ENCODE data around the gene RNF141.

Gene RNF141

DNA sequence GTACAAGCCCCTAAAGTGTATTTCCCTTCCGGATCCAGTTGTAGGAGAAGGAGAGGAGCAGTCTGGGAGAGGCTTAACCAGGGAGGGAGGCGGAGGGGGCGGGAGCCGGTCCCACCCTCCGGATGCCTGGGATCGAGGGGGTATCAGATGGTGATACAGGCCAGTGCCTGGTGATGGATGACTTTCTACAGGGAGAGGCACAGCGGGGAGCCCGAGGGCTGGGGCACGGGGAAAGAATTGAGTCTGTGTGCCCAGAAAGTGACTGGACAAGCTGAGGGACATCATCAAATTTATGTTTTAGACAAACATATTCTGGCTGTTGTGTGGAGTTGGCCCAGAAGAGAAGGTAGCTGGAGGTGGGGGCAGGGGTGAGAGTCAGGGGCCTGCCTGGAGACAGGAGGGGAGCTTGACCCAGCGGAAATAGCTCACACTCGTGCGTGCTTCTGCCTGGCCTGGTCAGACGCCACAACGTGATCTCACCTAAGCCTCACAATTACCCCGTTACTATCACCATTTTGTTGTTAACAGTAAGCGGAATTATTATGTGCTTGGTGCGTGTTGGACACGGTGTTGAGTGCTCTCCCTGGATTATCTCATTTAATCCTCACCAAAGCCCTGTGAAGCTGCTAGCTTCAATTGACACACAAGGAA is 43.5 kb downstream of the RNF141 start:
- DNase-seq: no peak

DNA sequence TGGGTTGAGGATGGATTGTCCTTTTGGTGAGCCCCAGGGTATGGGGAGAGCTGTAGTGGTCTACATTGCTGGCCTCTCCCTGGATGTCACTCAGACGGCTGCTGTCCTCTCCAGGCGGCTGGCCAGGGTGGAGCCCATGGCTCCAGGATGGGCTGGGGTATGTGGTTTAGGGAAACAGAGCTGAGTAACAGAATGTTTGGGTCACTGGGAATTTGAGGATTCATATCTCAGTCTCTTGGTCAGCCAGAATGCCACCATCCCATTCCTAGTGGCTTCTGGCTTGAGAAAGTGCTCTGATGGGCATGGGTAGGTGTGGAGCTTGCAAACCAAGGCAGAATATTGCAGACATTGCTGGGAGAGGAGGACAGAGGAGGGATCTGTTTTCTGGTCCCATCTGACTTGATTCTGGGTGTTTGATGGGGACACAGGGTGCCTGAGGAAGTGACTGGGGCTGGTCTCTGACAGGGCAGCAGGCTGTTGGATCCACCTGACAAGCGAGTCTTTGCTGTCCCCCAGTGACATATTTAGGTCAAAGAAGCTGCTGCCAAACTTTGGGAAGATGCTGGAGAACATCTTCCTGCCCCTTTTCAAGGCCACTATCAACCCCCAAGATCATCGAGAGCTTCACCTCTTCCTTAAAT is 44.6 kb downstream of the RNF141 start:
- DNase-seq: no peak

DNA sequence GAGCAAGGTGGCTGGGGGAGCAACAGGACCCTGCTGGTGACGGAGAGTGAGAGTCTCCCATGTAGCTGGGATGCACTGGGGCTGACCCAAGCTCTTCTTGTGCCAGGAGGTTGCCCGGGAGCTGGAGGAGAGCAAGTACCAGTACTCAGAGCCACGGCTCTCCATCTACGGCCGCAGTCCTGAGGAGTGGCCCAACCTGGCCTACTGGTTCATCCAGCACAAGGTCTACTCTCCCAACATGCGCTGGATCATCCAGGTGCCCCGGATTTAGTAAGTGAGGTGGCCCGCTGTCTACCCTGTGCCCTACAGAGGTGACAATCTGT is 45.6 kb downstream of the RNF141 start:
- DNase-seq: no peak

DNA sequence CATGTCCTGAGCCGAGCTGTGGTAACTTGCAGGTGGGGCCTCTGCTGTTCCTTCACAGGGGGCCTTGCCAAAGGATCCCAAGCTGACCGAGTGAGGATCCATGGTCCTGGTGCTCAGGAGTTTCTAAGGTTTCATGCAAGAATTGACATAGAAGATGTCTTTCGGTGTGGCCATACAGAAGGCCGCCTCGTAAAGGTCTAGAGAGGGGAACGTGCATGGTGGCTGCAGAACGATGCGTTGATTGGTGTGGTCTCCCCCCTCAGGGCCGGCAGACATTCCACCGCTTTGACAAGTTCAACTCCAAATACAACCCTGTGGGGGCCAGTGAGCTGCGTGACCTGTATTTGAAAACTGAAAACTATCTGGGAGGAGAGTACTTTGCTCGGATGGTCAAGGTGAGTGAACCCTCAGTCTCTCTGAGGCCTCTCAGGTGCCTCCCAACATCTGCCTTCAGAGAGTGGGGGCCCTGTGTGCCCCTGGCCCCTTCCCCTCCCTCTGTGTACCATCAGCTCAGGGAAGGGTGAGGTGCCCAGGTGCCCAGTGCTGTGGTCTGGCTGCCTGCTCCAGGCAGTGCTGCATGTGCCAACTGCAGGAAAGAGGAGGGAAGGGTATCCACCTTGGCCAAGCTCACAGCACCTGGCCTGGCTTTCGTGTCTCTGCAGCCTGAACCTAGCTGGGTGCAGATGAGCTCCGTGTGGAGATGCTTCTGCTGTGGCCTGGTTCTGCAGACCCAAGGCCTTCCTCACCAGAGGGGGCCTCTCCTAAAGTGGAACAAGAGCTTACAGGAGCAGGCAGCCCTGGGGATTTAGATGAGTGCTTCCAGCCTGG is 46.1 kb downstream of the RNF141 start:
- no peak for DNase-seq

DNA sequence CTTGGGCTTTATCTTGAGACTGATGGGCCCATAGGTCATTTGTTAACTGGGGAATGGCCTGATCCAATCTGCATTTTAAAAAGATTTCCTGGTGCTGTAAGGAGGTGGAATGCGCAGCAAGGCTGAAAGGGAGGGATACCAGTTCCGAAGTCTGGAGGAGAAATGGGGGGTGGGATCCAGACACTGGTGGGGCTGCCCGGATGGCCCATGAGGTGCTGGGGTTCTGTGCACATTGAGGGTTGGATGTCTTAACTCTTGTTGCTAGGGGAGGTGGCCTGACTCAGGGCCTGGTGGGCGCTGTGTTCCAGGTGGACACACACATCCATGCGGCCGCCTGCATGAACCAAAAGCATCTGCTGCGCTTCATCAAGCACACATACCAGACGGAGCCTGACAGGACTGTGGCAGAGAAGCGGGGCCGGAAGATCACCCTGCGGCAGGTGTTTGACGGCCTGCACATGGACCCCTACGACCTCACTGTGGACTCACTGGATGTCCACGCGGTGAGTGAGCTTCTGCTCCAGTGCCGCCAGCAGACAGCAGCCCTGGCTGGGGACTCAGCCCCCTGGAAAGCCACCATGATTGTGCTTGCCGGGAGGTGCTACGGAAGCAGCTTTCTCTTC is 47.8 kb downstream of the RNF141 start:
- no peak for DNase-seq

DNA sequence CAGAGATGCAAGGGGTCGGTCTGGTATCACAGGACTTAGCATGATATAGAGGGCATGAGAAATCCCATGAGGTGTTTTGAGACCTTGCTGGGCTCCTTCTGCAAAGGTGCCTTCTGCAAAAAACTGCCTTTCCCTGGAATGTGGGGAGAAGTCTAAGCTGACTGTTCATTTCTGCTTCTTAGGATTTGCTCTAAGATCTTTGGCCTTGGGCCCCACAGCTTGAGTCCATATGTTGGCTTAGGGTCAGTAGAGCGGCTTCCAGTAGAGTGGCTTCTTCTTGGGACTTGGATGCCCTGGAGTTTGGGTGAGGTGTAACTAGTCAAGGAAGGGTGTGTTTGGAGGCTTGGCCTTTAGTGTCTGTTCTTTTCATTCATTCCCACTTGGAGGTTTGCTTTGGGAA is 48.9 kb downstream of the RNF141 start:
- DNase-seq: no peak

DNA sequence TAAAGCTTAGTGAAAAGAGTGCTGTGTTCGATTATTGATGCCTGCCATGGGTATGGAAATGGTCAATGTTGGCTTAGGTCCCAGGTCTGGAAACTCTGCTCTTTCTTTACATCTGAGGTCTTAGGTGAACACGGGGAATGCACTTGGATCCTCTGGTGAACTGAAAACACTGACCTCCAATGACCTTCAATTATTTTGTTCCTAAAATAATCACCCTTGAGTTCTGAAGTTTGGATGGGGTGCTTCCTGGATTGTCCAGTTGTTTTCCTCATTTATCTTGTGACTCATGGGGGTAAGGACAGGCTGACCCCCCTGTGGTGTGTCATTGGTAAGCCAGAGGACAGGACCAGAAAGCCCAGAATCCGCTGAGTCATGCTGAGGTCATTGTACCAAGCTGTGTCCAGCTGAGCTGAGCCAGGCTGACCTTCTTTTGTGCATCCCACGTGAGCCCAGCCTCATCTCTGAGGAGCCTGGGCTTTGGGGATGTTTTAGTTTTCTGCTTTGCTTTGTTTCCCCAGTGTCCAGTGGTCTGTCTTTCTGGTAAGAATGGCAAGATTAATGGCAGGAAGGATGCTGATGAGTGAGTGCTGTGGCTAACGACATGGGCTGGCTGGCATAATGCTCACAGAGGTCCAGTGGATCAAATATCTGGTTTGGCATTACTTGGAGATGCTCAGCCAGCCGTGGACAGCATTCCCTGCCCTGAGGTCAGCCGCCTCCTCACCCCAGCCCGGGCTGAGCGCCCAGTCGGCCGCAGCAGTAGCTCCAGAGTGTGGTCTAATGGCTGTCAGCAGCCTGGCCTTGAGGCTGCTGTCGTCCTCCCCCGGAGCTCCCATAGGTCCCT is 50.4 kb downstream of the RNF141 start:
- peak; percentile 46 to 62 for DNase-seq

DNA sequence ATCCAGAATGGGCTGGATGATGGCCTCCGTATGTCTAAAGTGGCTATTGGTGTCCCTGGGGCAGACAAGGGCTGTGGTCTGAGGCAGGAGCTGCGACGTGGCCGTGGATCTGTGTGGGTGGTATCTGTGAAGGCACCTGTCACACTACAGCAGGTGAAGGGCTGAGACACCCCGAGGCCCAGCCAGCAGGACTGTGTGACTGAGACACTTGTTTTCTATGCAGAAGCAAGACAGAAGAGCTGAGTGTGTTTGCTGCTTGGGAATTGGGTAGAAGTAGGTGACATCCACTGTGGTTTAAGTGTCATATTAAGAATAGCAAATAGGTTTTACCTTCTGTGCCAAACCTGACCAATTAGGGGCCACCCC is 51.0 kb downstream of the RNF141 start:
- DNase-seq: no peak

DNA sequence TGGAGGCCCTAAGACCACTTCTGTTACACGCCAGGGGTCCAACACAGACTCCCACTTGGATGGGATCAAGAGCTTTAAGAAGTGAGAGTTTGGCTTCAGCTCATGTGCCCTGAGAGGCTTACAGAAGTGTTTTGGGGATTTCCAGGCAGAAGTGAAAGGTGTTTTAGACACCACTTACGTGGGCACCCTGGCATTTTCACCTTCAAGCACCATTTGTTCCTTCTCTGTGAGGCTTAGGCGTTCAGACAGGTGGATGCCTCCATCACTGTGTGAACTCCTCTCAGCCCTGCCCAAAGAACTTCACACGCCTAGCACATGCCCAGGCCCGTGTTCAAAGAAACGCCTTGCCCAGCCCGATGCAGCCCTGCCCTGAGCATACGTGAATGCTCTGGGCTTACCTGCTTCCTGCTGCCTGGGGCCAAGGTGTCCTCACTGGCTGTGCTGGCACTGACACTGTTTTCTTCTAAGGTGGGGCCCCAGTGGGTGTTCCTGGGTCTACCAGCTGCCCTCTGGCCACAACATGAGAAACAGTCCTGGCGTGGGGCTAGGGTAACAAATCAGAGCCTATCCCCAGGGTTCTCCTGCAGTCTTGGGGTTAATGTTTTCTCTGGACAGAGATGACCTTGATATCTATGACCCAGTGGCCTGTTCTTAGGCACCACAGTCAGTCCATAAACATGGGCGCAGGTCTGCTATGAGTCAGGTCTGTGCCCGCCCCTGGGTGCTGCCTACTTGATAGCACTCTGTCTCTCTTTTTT is 51.9 kb downstream of the RNF141 start:
- no peak for DNase-seq

DNA sequence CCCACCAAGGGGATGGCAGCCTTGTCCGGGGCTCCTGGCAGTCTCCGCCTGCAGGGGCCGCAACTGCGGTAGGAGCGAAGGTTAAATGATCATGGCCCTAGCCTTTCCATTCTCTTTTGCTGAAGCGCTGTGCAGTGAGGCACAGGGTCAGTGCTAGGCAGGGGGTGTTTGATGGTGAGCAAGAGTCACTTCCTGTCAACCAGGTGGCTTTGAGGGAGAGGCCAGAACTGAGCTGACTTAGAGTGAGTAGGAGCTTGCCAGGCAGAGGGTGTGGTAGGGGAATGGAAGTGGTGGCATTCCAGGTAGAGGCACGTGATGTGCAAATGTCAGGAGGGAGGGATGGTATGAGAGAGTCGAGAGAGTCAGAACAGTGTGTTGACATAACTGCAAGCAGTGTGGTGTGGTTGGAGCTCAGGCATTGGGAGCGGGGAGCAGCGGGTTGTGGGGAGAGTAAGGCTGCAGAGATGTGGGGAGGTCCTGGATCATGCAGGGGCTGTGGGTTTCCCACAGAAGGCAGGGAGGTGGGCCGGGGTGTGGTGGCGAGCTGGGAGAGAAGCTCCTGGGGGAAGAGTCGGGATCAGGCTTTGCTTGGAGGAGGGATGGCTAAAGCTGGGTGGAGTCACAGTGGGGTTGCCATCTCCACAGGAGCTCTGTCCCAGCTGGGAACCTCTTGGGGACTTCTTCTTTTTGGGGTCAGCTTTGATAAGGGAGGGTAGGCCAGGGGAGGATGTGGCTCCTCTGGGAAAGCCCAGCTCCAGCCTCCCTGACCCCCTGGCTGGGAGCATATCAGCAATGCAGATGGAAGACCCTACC is 52.7 kb downstream of the RNF141 start:
- no peak for DNase-seq

DNA sequence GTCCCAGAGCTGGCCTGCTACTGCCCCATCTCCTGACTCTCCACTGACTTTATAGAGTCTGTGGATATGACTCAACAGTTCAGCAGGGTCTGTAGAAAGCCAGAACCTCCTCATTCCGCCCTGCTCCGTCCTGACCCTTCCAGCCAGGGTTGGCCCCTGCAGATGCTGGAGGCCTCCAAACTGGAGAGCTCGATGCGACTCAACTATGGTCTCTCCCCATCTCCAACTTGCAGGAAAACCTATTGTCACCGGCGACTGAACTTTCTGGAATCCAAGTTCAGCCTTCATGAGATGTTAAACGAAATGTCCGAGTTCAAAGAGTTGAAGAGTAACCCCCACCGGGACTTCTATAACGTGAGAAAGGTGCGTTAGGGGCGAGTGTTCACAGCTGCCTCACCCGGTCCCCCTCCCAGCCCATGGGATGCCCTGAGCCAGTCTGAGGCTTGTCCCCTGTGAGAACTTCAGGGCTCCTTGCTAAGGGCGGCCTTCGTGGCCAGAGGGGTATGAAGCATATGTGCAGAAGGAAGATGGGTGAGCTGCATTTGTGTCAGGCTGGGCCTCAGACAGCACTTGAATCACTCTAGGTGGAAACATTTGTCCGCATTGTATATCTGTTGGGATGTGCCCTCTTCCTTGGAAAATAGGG is 53.9 kb downstream of the RNF141 start:
- DNase-seq: no peak

DNA sequence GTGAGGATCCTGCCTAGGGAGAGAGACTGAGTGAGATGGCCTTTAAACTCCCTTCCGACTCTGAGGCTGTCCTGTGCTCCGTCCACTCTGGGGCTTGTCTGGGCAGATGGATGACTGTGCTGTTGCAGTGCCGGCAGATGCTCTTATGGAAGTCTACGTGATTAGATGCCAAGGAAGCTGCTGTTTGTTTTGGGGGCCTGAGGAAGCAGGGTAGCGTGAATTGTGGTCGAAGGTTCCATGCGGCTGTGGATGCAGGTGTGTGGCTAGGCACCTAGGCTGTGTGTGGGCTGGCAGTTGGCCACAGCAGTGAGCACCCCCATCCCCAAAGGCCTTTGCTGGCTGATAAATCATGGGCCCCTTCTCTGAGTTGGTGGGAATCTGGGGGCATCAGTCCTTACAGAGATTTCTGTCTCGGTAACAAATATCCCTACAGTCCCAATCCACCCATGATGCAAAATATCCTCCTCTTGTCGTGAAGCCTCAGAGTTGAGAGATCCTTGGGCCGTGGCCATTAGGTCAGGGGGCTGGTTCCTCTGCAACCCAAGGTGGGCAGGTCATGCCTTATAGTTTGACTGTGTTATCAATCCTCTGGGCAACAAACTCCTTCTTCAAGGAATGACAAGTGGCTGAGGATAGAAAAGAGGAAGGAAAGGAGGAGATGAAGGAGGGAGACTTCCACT is 54.7 kb downstream of the RNF141 start:
- no peak for DNase-seq

DNA sequence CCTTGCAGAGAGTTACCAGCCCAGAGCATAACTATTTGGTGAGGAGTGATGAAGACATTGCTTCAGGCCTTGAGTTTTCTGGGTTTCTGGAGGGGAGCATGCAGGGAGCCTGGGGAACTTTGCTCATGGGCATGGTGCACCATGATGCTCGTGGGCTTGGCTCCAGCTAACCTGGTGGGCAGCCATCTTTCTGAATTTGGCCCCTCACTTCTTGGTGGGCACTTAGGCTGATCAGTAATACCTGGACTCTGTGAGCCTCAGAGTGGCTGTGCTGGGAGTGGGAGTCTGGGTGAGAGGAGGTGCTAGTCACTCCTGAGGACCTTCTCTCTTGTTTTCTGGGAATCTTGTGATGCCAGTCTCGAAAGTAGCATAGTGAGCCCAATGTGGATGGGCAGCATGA is 55.3 kb downstream of the RNF141 start:
- DNase-seq: no peak

DNA sequence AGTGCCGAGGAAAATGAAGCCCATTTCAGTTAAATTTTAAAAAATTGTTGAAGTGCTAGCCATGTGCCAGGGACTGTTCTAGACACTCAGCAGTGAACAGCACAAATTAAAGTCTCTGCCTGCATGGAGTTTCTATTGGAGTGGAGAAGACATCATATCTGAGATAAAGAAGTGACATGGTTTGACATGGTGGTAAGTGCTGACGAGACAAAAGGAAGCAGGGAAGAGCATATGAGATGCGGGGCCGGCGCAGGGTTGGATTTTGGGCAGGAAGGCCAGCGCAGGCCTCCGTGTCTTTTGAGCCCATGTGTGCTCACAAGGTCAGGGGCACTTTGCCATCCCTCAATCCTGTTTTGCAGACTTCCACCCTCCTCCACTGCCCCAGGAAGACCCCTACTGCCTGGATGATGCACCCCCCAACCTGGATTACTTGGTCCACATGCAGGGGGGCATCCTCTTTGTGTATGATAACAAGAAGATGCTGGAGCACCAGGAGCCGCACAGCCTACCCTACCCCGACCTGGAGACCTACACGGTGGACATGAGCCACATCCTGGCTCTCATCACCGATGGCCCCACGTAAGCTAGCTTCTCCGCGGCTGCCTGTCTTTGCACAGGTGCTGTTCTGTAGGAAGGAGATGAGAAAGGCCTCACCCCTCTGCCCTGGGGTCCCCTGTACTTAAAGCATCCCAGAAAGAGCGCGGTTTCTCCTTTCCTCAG is 56.4 kb downstream of the RNF141 start:
- no peak for DNase-seq

DNA sequence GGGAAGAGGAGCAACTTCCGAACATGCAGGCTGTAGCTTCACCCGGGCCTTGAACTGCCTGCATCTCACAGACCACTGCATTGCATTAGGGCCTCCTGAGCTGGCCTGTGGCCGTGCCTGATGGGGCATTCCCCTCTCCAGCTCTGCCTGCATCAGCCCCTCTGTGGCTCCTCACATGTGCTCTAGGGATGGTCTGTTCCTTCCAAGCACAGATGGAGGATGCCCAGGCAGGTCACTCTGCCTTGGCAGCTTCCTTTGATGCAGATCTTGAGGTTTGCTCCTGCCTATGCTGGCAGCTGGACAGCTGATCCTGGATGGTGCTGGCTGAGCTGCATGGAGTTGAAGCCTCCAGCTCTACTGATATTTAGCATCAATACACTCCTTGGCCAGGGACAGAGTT is 57.4 kb downstream of the RNF141 start:
- DNase-seq: no peak

DNA sequence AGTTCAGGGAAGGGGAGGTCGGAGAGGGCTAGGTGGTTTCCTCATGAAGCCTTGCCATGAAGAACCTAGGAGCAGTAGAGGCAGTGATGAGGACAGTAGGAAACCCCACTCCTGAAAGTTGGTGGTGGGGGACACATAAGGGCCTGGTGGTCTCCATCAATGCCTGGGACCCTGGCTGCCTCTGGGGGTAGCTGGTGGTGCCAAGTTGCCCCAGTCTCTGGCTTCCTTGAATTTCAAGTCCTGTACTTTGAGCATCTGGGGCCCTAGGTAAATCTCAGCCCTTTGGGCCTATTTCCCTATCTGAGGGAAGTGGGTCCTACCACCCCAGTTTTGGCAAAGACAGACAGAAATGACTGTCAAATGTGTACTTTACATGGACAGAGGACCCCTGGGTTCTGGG is 57.8 kb downstream of the RNF141 start:
- no peak for DNase-seq

DNA sequence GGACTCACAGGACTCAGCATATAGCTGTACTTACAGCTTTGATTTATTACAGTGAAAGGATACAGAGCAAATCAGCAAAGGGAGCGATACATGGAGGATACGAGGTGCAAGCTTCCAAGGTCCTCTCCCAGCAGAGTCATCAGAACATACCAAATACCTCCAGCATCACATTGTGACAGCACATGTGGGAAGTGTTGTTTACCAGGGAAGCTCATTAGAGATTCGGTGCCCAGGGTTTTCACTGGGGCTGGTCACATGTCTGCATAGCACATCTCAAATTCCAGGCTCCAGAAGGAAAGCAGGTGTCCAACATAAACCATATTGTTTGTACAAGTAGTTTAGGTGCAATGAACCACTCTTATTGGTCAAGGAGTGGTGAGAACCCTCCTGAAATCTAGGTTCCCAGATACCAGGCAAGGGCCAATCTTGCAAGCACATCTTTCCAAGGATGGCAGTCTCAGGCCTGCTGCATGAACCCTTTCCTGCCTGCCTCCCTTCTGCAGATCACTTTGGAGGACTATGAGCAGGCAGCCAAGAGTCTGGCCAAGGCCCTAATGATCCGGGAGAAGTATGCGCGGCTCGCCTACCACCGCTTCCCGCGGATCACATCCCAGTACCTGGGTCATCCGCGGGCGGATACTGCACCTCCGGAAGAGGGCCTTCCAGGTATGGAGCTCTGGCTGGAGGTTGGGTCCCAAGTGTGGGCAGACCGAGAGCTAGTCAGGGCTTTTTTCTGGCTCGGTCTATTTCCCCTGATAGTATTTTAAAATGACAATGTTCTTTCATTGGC is 59.2 kb downstream of the RNF141 start:
- no peak for DNase-seq

DNA sequence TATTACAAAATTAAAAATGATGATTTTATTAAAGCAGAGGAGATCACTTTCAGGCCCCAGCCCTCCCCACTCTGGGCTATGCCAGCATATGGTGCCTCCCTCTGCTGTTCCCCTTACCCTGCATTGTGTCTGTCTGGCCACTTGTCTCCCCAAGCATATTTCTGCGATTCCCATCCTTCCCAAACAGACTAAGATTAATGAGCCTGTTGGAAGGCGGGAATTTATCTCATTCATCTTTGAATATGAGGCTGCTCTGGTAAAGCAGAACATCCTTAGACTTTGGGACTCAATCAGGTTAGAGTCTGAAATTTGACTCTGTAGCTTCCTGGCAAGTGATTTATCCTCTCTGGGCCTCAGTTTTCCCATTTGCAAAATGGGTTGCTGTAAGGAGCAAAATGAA is 60.2 kb downstream of the RNF141 start:
- DNase-seq: no peak

DNA sequence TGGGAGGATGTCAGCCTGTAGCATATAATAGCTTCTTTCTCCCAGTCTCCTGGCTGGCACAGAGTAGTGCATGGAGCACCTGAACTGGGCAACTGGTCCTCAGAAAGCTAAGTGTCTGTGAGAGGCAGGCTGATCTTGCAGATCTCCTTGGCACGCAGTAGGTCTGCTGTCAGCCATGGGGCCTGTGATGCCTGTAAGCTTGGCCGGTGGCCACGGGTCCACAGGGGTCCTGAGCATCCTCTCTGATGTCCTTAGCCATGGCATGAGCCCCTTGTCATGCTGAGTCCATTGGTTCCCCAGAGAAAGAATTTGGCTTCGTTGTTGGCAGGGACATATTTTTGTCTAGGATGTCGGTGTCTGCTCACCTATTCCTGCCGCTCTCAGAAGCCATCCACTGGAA is 61.0 kb downstream of the RNF141 start:
- no peak for DNase-seq

Data from SHP77 (cell line).